NK-92 (cell line): Measurements from ENCODE around the gene KDM5C.

Source experiments
- DNase-seq: peaks from one replicate; lab custom pipeline; 2025; ENCODE audit not compliant: unreplicated experiment; lab: John Stamatoyannopoulos, UW

Gene KDM5C

GRCh38 chrX:53251307-53251706 lies 26.3 kb upstream of the KDM5C start:
- DNase-seq: no peak

GRCh38 chrX:53250556-53250955 lies 25.5 kb upstream of the KDM5C start:
- no peak for DNase-seq

- no peak for DNase-seq
Measured at GRCh38 chrX:53249408-53250042, 24.5 kb upstream of the KDM5C start.

GRCh38 chrX:53247928-53248327 lies 22.9 kb upstream of the KDM5C start:
- no peak for DNase-seq

GRCh38 chrX:53246231-53246630 lies 21.2 kb upstream of the KDM5C start:
- DNase-seq: no peak

GRCh38 chrX:53244610-53245009 lies 19.6 kb upstream of the KDM5C start:
- no peak for DNase-seq

- DNase-seq: no peak
Measured at GRCh38 chrX:53242310-53242709, 17.3 kb upstream of the KDM5C start.

- no peak for DNase-seq
Measured at GRCh38 chrX:53241558-53241957, 16.6 kb upstream of the KDM5C start.

- DNase-seq: no peak
Measured at GRCh38 chrX:53239474-53239873, 14.5 kb upstream of the KDM5C start.

- DNase-seq: no peak
Measured at GRCh38 chrX:53237056-53237455, 12.0 kb upstream of the KDM5C start.

GRCh38 chrX:53236025-53236679 lies 11.1 kb upstream of the KDM5C start:
- DNase-seq: no peak

- no peak for DNase-seq
Measured at GRCh38 chrX:53235566-53235965, 10.6 kb upstream of the KDM5C start.

- DNase-seq: no peak
Measured at GRCh38 chrX:53234484-53234883, 9.5 kb upstream of the KDM5C start.

GRCh38 chrX:53233536-53233935 lies 8.5 kb upstream of the KDM5C start:
- no peak for DNase-seq

- DNase-seq: no peak
Measured at GRCh38 chrX:53230116-53230515, 5.1 kb upstream of the KDM5C start.

- no peak for DNase-seq
Measured at GRCh38 chrX:53227224-53227765, 2.3 kb upstream of the KDM5C start.

GRCh38 chrX:53223955-53224859 lies 800 bp downstream of the KDM5C start:
- no peak for DNase-seq

GRCh38 chrX:53223068-53223693 lies 1.8 kb downstream of the KDM5C start:
- DNase-seq: no peak

- DNase-seq: no peak
Measured at GRCh38 chrX:53211391-53211978, 13.5 kb downstream of the KDM5C start.

GRCh38 chrX:53196678-53197077 lies 28.3 kb downstream of the KDM5C start:
- no peak for DNase-seq

- no peak for DNase-seq
Measured at GRCh38 chrX:53195401-53195800, 29.6 kb downstream of the KDM5C start.
